Measurements from ENCODE around the gene ARMH3. TPM values are rescaled to one million over a fixed set of nuclear protein-coding genes. Genes with fewer than 3 reads are reported as not detected.
A peak's percentile ranks its signal among the peaks of the same experiment; 100 is the strongest.

Gene ARMH3
- total and polyA plus RNA-seq, 10 of the 15 experiments (the other 5 are each of a cell fraction or from before 2014, with no cell fraction given): 13.0 to 33.0 (median 16.4) TPM

- SMC1A ChIA-PET (ENCODE audit: uncharacterized antibody, unreplicated experiment): interaction anchor here (0.5 to 13.6 kb wide), 10 partner anchors 19 to 231 kb away, joined by 3 to 407 read pairs (median 4); partner anchors contain the start of gene NPM3
- CTCF ChIA-PET: interaction anchor here (0.8 to 17.0 kb wide), 13 partner anchors 8 to 232 kb away, joined by 3 to 697 read pairs (median 20); partner anchors contain the start of genes HPS6 and OGA
- Histone ChIP-seq H3K4me3 (peak overlapping the region; percentile 81; the same call in 1 of the 2 replicates), H3K27ac (ENCODE audit: control insufficient read depth, insufficient read depth) (no peak overlapping the region), H2AFZ (ENCODE audit: control insufficient read depth, low read depth, low read length) (no peak overlapping the region), H3K79me2 (ENCODE audit: control insufficient read depth, insufficient read depth, low read length) (no peaks in the 10 kb centered on the region; the same call in 1 of the 2 replicates), H3K9me3 (replicated peaks; ENCODE audit: control insufficient read depth, insufficient read depth, low read length) (no peaks in the 10 kb centered on the region), H4K20me1 (ENCODE audit: control insufficient read depth, insufficient read depth) (no peaks in the 10 kb centered on the region; the same call in 1 of the 2 replicates), H3K9ac (ENCODE audit: control insufficient read depth, insufficient read depth, low read length) (no peak overlapping the region), H3K36me3 (ENCODE audit: control insufficient read depth in 2 of 2, insufficient read depth in 2 of 2, low read length in 1 of 2) (no peaks in the 10 kb centered on the region; a peak in 1 of 4 replicates), H3K4me2 (ENCODE audit: control insufficient read depth, insufficient read depth) (no peak overlapping the region), H3K27me3 (replicated peaks in 1 of 2; ENCODE audit: control insufficient read depth in 2 of 2, insufficient read depth in 2 of 2, low read length in 1 of 2) (no peaks in the 10 kb centered on the region), H3K4me1 (ENCODE audit: control insufficient read depth, insufficient read depth, low read length) (peaks cover 27% of the 10 kb centered on the region)
- POLR2A ChIA-PET: interaction anchor here (0.6 to 3.5 kb wide), 8 partner anchors 14 to 171 kb away, joined by 3 to 25 read pairs (median 4); partner anchors contain the start of gene OGA
- ATAC-seq (no peak), FAIRE-seq (no peak), DNase-seq (ENCODE audit: low read depth, low spot score) (no peak)
- no TSS peak for BruUV-seq (replicated peaks)
- 86% methylated on average over 1 of the region's 1 CpG for WGBS (ENCODE audit: insufficient coverage, insufficient replicate concordance, low lambda C conversion rate, missing lambda C conversion rate)
- RAD21 ChIA-PET (ENCODE audit: unreplicated experiment): interaction anchor here (0.6 to 9.5 kb wide), 21 partner anchors 8 to 275 kb away, joined by 3 to 538 read pairs (median 6); partner anchors contain the start of gene OGA
- intact Hi-C loops (cut with micrococcal nuclease; ENCODE audit: unreplicated experiment): loop anchor here (5.0 kb wide), 1 partner anchor 278 kb away; no protein-coding TSS in a partner anchor
- in situ Hi-C loops (cut with MboI): no loop called here
- TF ChIP-seq KAT2A (conservative IDR thresholded peaks at IDR 0.05; ENCODE audit: control insufficient read depth, low read depth, low read length) (no peak), ZSCAN29 (IDR thresholded peaks at IDR 0.05) (no peak), SKIL (IDR thresholded peaks at IDR 0.05; ENCODE audit: low read depth, poor library complexity, severe bottlenecking) (no peak), WRNIP1 (IDR thresholded peaks at IDR 0.05; ENCODE audit: borderline replicate concordance, low read depth, low read length) (no peak), IKZF1 (conservative IDR thresholded peaks at IDR 0.05) (no peak), POU2F2 (IDR thresholded peaks at IDR 0.05; ENCODE audit: borderline replicate concordance, low read depth, low read length) (no peak), ZNF24 (IDR thresholded peaks at IDR 0.05) (no peak), SPI1 (IDR thresholded peaks at IDR 0.05; ENCODE audit: borderline replicate concordance, insufficient read depth, low read depth, low read length) (no peak), CBX3 (IDR thresholded peaks at IDR 0.05; ENCODE audit: borderline replicate concordance, low read depth) (no peak), POLR2A (IDR thresholded peaks at IDR 0.05; ENCODE audit: low read depth, low read length) (no peak), BCL11A (IDR thresholded peaks at IDR 0.05; ENCODE audit: low read depth, low read length) (no peak), SMARCA5 (IDR thresholded peaks at IDR 0.05) (no peak), NKRF (conservative IDR thresholded peaks at IDR 0.05) (no peak), BHLHE40 (IDR thresholded peaks at IDR 0.05; ENCODE audit: borderline replicate concordance in 1 of 2, low read depth in 2 of 2, low read length in 1 of 2) (no peak), SREBF2 (IDR thresholded peaks at IDR 0.05; ENCODE audit: low read length) (no peak), MEF2A (IDR thresholded peaks at IDR 0.05; ENCODE audit: insufficient read depth, low read depth, low read length) (no peak)
- TF ChIP-seq, protein P1, sequence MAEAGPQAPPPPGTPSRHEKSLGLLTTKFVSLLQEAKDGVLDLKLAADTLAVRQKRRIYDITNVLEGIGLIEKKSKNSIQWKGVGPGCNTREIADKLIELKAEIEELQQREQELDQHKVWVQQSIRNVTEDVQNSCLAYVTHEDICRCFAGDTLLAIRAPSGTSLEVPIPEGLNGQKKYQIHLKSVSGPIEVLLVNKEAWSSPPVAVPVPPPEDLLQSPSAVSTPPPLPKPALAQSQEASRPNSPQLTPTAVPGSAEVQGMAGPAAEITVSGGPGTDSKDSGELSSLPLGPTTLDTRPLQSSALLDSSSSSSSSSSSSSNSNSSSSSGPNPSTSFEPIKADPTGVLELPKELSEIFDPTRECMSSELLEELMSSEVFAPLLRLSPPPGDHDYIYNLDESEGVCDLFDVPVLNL (IDR thresholded peaks at IDR 0.05; ENCODE audit: low read depth, low read length): no peak
These were observed 217.0 kb downstream of the ARMH3 start for GRCh38 chr10:101839002-101839401.
